WTC11 (cell line): ENCODE measurements around the gene TRIP12. TPM values are rescaled to one million over a fixed set of nuclear protein-coding genes. Genes with fewer than 3 reads are reported as not detected.

Source experiments
- AFF4 ChIP-seq: sonication (generic); formaldehyde crosslinking; IDR thresholded peaks from 2 replicates; pipeline ENCODE4 v1.8.1; 2023; ENCODE audit warnings: mild to moderate bottlenecking, missing genetic modification reagents, borderline replicate concordance
- ATF3 ChIP-seq: sonication (generic); formaldehyde crosslinking; conservative IDR thresholded peaks from 2 replicates; pipeline ENCODE4 v1.8.1; 2022; ENCODE audit warnings: mild to moderate bottlenecking, missing genetic modification reagents
- CBFB ChIP-seq: sonication (generic); formaldehyde crosslinking; IDR thresholded peaks from 2 replicates; pipeline ENCODE4 v1.8.1; 2022; ENCODE audit warnings: mild to moderate bottlenecking, low read depth, missing genetic modification reagents
- CTCF ChIP-seq: fragments of 200-600 bp; IDR thresholded peaks from 2 replicates; pipeline ENCODE4 v1.8.0; 2022; ENCODE audit warnings: antibody characterized with exemption
- ETV6 ChIP-seq: sonication (generic); formaldehyde crosslinking; IDR thresholded peaks from 2 replicates; pipeline ENCODE4 v1.8.1; 2022; ENCODE audit warnings: mild to moderate bottlenecking, missing genetic modification reagents
- IRF2 ChIP-seq: sonication (generic); formaldehyde crosslinking; IDR thresholded peaks from 2 replicates; pipeline ENCODE4 v1.8.0; 2022; ENCODE audit warnings: low read depth, missing genetic modification reagents, borderline replicate concordance
- JUN ChIP-seq: sonication (generic); formaldehyde crosslinking; IDR thresholded peaks from 2 replicates; pipeline ENCODE4 v1.8.0; 2023; ENCODE audit warnings: mild to moderate bottlenecking, missing genetic modification reagents
- MYBL2 ChIP-seq: sonication (generic); formaldehyde crosslinking; IDR thresholded peaks from 2 replicates; pipeline ENCODE4 v1.8.1; 2023; ENCODE audit warnings: mild to moderate bottlenecking, moderate library complexity, missing genetic modification reagents
- NFE2L1 ChIP-seq: sonication (generic); formaldehyde crosslinking; IDR thresholded peaks from 2 replicates; pipeline ENCODE4 v1.8.1; 2023; ENCODE audit warnings: missing genetic modification reagents
- NR3C1 ChIP-seq: sonication (generic); formaldehyde crosslinking; conservative IDR thresholded peaks from 2 replicates; pipeline ENCODE4 v1.8.1; 2023; ENCODE audit warnings: low read depth, mild to moderate bottlenecking, missing genetic modification reagents
- PREB ChIP-seq: sonication (generic); formaldehyde crosslinking; IDR thresholded peaks from 2 replicates; pipeline ENCODE4 v1.8.1; 2022; ENCODE audit warnings: mild to moderate bottlenecking, missing genetic modification reagents, moderate library complexity, borderline replicate concordance
- RELA ChIP-seq: sonication (generic); formaldehyde crosslinking; IDR thresholded peaks from 2 replicates; pipeline ENCODE4 v1.8.1; 2022; ENCODE audit warnings: missing genetic modification reagents, mild to moderate bottlenecking, borderline replicate concordance
- RORB ChIP-seq: fragments of 250-450 bp; sonication (Bioruptor Pico); IDR thresholded peaks from 2 replicates; pipeline ENCODE4 v1.9.0; 2021; ENCODE audit warnings: mild to moderate bottlenecking
- SP1 ChIP-seq: sonication (generic); formaldehyde crosslinking; conservative IDR thresholded peaks from 2 replicates; pipeline ENCODE4 v1.8.1; 2022; ENCODE audit warnings: missing genetic modification reagents
- TEAD1 ChIP-seq: sonication (generic); formaldehyde crosslinking; IDR thresholded peaks from 2 replicates; pipeline ENCODE4 v1.8.0; 2022; ENCODE audit warnings: mild to moderate bottlenecking, missing genetic modification reagents
- TEAD4 ChIP-seq: sonication (generic); formaldehyde crosslinking; IDR thresholded peaks from 2 replicates; pipeline ENCODE4 v1.8.0; 2022; ENCODE audit warnings: mild to moderate bottlenecking, missing genetic modification reagents
- TP53 ChIP-seq: sonication (generic); formaldehyde crosslinking; IDR thresholded peaks from 2 replicates; pipeline ENCODE4 v1.8.1; 2023; ENCODE audit warnings: mild to moderate bottlenecking, missing genetic modification reagents
- USF2 ChIP-seq: sonication (generic); formaldehyde crosslinking; IDR thresholded peaks from 2 replicates; pipeline ENCODE4 v1.8.1; 2023; ENCODE audit warnings: mild to moderate bottlenecking, missing genetic modification reagents, moderate library complexity
- ZNF219 ChIP-seq: sonication (generic); formaldehyde crosslinking; IDR thresholded peaks from 2 replicates; pipeline ENCODE4 v1.8.0; 2023; ENCODE audit warnings: missing genetic modification reagents, mild to moderate bottlenecking, borderline replicate concordance
- ZNF232 ChIP-seq: sonication (generic); formaldehyde crosslinking; IDR thresholded peaks from 2 replicates; pipeline ENCODE4 v1.8.0; 2022; ENCODE audit warnings: mild to moderate bottlenecking, missing genetic modification reagents
- ZNF396 ChIP-seq: fragments of 250-450 bp; sonication (Bioruptor Pico); IDR thresholded peaks from 2 replicates; pipeline ENCODE4 v1.8.0; 2021; ENCODE audit warnings: mild to moderate bottlenecking, moderate library complexity, borderline replicate concordance
- total RNA-seq: library from RNA; stranded (reverse); gene quantifications from 3 replicates; pipeline ENCODE4 v1.2.3, GENCODE V29; 2021

Gene TRIP12
- total RNA-seq, 1 experiment from 2014 or later, result 149 TPM

- no peak for TF ChIP-seq IRF2
- TF ChIP-seq PREB (CRISPR knock-in tag), result peak; percentile 81; the same call in 1 of the 2 replicates
- TF ChIP-seq ZNF232, result peak; percentile 67; the same call in 1 of the 2 replicates
- peak; percentile 84 for TF ChIP-seq MYBL2
- peak; percentile 91; the same call in 1 of the 2 replicates for TF ChIP-seq RELA (CRISPR knock-in tag)
- TF ChIP-seq NR3C1 (CRISPR knock-in tag), result no peak
- 0 out of 2 replicates have a peak, but pooled peaks have one; percentile 32 for TF ChIP-seq CBFB (CRISPR knock-in tag)
- TF ChIP-seq ZNF396, result no peak
- TF ChIP-seq NFE2L1 (CRISPR knock-in tag), result peak; percentile 62; the same call in 1 of the 2 replicates
- TF ChIP-seq TEAD4 (CRISPR knock-in tag), result peak; percentile 66
- peak; percentile 86; the same call in 1 of the 2 replicates for TF ChIP-seq ZNF219 (CRISPR knock-in tag)
- peak; percentile 91; the same call in 1 of the 2 replicates for TF ChIP-seq TP53 (CRISPR knock-in tag)
- TF ChIP-seq RORB, result no peak
- peak; percentile 74; the same call in 1 of the 2 replicates for TF ChIP-seq TEAD1 (CRISPR knock-in tag)
- TF ChIP-seq ETV6 (CRISPR knock-in tag), result peak; percentile 63; the same call in 1 of the 2 replicates
- no peak for TF ChIP-seq USF2 (CRISPR knock-in tag)
- 0 out of 2 replicates have a peak, but pooled peaks have one; percentile 28 for TF ChIP-seq AFF4 (CRISPR knock-in tag)
- TF ChIP-seq ATF3 (CRISPR knock-in tag), result no peak
- no peak for TF ChIP-seq CTCF
- 0 out of 2 replicates have a peak, but pooled peaks have one; percentile 45 for TF ChIP-seq SP1 (CRISPR knock-in tag)
- TF ChIP-seq JUN (CRISPR knock-in tag), result peak; percentile 89
Observed at GRCh38 chr2:229714736-229715541, 206.9 kb downstream of the TRIP12 start (continued).
